DMS153 treated with DMSO at 0.1 percent for 48 hours (cell line): Measurements from ENCODE around the gene SGPP2.

Experiments used
- DNase-seq: peaks from one replicate; lab custom pipeline; 2025; ENCODE audit not compliant: unreplicated experiment; lab: John Stamatoyannopoulos, UW

SGPP2 gene

DNA sequence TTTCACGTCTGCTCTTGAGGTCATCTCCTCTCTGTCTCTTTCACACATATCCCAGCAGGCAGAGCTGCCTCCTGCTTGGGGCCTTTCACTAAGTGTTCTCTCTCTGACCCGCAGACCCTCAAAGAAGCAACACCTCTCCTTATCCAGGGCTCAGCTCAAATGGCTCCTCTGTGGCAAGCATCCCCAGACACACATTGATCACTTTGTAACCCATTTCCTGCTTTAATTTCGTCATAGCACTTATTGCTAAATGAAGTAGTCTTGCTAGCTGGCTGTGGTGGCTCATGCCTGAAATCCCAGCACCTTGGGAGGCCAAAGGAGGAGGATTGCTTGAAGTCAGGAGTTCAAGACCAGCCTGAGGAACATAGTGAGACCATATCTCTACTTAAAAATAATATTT lies 41.4 kb downstream of the SGPP2 start:
- DNase-seq, result no peak

DNA sequence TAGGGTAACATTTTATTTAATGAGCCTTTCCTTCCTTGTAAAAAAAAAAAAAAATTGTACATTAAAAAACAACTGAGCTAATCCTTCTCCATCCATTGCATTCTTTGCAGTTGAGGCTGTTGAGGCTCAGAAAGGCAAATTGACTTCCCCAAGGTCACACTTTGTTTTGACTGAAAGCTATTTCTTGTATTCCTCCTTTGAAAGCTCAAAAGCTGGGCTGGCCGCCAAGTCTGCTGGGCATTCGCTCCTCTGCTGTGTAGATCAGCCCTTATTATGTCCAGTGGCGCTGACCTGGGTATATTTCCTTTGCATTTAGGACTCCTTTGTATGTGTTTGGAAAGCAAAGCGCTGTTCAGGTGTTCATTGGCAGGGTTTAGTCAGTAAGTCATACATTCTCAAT lies 44.0 kb downstream of the SGPP2 start:
- peak; percentile 29 for DNase-seq

DNA sequence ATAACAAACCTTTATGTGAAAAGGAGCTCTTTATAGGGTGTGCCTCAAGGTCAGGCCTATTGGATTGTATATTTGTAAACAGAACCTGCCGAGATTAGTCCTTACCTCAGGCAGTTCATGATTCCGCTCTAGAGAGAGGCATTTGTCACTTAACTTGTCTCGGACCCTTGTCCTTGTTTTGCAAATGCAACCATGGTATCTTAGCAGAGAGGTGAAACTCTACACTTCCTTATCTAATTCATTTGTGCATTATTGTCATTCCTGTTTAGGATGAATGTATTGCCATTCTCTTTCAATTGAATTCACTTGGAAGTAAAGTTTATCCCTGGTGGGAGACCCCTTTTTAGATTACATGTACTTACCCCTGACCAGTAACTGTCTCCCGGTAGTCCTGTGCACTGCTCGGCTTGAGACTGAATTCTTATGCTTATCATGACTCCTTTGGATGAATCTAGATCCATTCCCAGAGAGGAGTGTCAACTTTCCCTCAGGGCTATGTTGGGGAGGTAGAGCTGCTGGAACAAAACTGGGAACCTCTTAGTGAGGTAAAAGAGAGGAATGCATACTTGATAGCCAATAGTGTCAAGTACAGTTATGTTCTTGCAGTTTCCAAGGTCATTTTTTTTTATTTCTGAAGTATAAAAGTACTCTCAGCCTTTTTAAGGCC lies 46.6 kb downstream of the SGPP2 start:
- no peak for DNase-seq

DNA sequence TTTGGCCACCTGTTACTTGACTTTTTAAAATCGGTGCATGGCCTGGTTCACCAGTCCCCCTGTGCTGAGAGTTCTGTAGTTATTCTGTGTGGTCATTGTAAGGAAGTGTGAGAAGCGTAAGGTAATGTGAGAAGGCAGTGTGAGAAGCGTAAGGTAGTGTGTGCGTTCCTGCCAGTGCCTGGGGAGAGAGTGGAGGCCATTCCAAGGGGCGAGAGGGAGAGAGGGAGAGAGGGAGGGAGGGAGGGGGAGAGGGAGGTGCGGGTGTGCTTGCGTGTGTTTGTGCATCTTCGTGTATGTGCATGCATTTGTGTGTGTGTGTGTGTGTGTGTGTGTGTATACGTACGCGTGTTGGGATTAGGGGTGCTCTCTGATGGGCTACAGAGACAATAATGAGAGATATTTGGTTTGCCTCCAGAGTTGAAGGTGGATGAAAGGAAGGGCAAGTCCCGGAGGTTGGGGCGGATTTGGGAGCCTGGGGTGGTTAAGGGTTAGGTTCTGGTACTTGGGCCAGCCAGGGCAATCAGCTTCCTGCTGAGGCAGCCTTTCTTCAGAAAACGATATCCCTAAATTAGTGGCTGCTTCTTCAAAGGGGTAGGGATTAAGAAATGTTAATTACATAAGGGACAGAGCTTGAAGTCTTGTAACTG lies 53.7 kb downstream of the SGPP2 start:
- no peak for DNase-seq

DNA sequence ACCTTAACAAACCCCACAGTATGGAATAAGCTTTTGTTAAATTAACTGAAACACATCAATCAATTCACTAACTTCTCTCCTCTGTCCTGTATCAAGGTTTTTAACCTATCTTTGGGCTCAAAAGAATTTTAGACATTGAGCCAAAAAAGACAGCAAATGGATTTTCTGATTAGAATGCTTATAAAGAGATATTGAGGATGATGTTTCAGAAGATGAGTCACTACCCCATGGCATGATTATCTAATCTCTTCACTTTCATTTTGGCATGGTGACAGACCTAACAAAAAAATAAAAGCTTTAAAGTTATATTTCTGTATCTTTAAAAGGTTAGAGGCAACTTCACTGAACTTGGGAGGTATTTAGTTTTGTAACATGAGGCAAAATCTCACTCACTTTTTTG lies 55.5 kb downstream of the SGPP2 start:
- no peak for DNase-seq

DNA sequence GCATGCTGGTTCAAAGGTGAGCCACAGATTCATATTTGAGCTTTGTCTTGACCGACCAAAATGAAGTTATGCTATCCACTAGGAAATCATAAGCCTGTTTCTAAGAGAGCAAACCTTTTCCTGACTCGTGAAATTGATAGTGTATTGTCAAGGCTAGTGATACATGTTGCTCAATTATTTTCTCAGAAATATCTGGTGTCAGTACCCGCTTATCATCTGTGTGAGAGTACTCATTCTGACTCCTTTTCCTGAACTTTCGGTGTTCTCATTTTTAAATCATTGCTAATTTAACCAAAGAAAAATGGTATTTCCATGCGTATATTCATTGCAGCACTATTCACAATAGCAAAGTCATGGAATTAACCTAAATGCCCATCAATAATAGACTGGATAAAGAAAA lies 56.2 kb downstream of the SGPP2 start:
- DNase-seq, result no peak

DNA sequence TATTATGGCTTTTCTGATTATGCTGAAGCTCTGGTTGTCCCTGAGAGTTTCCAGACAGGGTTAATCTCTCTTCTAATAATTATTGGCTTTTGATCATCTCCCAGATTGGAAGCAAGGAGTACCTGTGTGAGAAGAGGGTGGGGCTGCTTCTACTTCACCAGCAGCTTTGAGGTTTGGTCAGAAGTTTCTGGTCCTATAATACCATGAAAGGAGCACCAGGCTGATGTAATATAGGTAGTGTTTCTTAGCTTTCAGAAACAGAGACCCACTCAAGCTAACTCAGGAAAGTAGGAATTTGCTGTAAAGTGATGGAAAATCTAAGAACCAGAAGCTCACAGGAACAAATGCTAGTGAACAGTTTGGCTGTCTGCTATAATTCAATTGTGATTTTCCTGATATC lies 57.6 kb downstream of the SGPP2 start:
- no peak for DNase-seq

DNA sequence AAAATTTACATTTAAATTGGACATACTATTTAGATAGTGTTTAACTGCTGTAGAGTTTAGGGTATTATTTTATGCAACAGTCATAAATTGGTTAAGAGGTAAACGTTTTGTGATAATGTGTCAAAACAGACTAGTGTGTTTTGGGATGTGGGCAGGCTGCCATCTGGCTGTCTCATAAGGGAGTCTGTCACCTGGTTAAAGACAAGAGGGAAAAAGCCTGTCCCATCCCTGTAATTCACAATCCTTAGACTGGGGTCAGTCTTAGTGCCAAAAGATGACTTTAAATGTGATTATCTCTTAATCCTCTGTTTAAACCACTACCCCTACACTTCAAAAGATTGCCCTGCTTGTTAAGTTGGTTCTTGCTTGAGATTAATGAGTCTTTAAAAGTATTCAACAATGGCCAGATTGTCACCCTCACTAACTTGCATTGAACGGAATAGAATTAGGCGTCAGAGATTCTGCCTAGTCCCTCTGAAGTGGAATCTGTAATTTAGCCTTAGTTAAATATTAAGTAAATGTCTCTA lies 59.2 kb downstream of the SGPP2 start:
- peak; percentile 72 for DNase-seq

DNA sequence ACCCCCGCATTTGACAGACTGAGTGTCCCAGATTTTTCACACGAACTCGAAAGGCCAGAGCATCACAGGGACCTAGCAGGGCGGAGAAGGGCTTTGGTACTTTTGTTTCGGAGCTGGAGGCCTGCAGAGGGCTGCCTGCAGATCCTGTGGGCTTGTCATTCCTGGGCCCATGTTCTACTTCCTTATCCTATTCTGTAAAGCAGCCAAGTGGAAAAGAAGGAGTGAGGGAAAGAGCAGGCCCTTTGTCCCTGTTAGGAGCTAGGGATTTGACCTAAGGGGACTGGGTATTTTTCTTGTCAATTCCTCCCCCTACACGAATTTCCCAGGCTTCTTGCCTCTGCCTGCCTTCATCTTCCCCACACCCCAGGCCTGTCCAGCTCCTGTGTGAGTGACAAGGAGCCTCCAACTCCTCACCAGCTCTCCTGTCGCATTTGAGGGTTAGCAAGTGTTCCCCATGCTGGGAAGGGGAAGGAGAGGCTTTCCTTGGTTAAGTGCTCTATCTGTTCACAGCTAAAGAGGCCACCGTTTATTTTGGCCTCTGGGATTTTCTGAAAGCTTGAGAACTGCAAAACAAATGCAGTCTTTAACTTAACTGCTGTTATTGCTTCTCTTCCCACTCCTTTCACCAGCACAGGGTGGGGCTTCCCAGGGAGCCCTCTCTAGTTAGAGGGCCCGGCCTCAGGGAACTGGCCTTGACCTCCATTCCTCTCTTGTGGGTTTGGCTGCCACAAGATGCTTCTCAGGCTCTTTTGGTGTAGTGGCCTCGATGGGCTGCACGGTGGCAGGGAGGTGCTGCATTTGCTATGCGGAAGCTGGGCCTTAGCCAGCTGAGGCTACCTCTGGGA lies 61.2 kb downstream of the SGPP2 start:
- DNase-seq, result no peak

DNA sequence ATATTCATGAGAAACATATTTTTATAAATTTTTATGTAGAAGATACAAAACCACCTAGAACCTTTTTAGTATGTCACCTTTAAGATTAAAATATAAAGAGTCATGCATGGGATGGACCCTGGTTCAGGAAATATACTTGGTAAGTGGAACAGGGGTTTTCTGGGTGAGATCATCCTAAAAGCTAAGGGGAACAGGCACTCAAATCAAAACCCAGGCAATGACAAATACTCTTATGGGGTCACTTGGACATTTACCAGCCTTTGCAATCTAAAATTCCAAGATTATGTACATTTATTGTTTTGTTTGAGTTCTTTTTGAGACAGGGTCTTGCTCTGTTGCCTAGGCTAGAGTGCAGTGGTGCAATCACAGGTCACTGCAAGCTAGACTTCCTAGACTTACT lies 65.8 kb downstream of the SGPP2 start:
- DNase-seq, result no peak

DNA sequence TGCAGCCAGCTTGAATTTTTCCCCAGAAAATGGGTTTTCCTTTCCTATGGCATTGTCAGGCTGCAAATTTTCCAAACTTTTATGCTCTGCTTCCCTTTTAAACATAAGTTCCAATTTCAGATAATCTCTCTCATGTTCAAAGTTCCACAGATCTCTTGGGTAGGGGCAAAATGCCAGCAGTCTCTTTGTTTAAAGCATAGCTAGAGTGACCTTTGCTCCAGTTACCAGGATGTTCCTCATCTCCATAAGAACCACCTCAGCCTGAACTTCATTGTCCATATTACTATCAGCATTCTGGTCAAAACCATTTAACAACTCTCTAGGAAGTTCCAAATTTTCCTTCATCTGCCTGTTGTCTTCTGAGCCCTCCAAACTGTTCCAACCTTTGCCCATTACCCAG lies 68.3 kb downstream of the SGPP2 start:
- no peak for DNase-seq

DNA sequence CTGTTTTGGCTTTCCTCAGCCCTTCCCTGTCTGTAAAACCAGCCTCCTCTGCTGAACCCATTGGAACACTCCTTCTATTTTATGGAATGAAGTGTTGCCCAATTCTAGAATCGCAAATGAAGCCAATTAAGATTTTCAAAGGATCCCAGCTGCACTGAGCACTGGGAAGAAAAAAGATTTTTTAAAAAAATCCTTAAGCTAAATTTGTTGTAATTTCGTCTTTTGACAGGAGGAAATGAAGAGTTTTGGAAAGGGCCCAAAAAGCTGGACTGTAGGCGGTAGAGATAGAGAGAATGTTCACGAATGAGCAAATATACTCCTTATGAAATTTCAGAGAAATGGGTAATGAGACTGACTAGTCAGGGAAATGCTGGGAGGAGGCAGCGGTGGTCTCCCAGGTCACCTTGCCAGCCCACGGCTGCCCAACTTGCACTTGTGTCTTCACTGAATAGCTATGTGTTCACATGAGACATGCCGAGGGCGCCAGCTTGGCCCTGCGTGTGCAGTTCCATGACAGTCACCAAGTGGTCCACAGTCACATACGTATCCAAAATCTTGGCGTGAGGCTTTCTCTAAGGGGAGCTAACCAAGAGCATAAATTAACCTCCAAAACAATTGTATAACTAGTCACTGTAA lies 69.9 kb downstream of the SGPP2 start:
- no peak for DNase-seq

DNA sequence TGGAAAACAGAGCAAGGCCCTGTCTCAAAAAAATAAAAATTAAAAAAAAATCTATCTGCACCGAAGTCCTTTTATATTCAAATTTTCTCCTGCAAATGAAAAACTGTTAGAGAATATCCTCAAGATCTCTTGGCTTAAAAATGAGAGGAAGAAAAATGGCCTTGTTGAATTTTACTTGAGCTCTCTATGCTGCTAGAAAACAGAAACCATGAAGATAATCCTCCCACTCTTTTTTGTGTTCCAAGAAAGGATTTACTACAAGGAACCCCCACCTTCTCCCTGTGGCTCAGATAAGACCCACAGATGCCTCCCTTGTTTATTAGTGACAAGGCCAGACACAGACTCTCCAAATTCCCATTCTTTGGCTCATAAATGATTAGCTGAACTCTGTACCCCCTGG lies 71.0 kb downstream of the SGPP2 start:
- no peak for DNase-seq

DNA sequence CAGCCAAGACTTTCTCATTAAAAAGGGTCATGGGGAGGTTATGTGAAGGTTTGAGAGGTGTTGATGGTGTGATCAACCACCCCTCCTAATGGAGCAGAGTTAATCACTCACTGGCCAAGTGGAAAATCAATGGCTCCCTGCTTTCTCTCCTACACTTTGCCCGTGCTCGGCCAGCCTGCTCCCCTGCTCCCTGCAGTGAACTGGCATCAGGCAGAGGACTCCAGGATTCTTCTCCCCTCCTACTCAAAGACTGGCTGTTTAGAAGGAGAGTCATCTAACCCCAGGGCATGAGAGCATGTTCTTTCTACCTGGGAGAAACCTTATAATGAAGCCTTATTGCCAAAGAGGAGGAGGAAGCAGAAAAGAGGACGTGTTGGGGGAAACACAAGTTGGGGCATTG lies 74.9 kb downstream of the SGPP2 start:
- no peak for DNase-seq

DNA sequence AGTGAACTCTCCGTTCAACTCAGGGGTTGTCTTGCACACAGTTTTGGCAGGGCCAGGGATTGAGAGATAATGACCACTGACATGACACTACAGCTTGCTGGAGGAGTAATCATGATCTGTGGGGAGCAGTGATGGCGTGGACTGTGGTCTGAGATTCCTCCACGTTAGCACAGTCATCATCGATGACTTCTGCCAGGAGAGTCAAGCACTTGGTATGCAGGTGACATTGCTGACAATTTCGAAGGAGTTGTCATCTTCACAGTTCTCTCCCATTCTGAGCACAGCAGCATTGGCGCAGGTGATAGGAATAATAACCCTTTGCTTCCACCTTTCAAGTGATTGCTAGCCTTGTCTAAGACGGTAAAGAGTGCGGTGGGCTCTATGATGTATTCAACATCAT lies 79.8 kb downstream of the SGPP2 start:
- DNase-seq, result no peak

DNA sequence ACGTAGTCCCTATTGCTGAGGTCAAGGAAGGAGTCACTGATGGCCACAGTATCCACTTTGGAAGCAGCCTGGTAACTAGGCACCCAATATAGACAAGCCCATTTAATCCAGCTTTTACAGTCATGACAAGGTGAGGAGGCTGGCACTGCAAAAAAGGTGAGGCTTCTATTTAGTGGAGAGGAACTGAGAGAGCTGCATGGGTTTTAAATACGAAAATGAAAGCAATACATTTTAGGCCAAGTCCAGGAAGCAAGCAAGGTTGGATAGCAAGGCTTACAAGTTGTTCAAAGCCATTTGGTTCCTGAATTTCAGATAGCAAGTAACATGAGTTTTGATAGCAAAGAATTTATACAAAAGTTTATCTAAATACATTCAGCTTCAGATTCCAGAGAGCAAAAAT lies 80.4 kb downstream of the SGPP2 start:
- DNase-seq, result no peak

DNA sequence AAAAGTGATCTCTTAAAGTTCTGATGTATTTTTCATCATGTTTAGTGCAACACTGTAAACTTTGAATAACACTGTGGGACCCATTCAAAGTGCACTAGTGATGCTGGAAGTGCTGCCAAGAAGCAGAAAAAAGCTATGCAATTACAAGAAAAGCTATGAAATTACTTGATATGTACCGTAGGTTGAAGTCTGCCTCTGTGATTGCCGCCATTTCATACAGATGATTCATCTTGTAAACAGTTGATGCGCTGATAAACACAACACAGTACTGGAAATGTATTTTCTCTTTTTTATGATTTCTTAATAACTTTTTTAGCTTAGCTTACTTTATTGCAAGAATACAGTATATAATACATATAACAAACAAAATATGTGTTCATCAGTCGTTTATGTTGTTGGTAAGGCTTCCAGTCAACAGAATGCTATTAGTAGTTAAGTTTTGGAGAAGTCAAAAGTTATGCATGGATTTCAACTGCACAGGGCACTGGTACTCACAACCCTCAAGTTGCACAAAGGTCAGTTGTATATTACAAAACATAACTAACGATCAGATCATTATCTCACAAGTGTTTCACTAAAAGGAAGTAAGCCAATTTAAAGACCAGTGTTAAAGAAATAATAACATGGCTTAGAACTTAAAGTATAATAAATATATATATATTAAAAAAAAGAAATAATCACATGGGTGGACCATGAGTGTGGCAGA lies 82.0 kb downstream of the SGPP2 start:
- DNase-seq, result no peak

DNA sequence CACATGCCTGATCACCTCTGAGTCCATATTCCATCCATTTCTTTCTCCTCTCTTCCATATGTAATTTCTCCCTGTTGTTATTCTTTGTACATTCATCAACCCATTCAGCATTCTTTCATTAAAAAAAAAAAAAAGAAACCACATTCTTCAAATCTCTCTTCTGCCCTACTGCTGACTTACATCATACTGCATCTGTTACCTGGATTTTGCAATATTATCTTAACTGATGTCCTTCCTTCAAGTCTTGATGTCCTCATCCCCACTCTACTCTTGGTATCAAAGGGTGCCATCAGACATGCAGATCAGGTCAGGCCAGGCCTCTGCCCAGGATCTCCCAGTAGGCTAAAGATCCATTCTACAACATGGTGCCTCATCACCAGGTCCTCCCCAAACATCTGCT lies 90.6 kb downstream of the SGPP2 start:
- no peak for DNase-seq

DNA sequence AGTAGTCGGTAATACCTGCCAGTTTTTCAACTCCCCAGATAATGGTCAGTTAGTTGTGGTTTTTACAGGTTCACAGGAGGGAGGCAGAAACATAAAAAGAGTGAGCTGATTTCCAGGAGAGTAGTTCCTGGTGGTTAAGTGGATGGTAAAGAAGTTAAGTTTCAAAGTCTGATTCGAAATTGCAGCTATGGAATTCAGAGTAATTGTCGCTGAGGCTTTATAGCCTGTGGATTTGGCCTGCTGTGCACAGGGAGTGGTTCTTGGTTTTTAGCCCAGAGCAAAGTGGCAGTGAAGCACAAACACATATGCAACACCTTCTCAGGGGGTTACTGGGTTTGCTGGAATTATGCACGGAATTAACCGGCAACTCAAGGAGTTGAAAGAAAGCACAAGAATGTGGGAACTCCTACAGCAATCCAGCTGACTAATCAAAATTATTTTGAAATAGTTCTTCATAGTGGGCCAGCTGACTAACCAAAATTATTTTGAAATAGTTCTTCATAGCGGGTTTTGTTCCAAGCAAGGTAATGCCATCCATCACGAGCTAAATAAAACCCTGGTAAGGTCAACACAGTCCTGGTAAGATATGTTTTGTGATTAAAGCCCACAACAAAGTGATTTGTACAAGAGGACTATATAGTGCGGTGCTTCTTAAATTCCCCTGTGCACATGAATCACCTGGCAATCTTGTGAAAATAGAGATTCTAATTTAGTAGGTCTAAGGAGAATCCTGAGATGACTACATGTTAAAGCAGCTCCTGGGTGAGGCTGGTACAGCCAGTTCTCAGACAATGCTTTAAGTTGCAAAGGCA lies 94.4 kb downstream of the SGPP2 start:
- no peak for DNase-seq

DNA sequence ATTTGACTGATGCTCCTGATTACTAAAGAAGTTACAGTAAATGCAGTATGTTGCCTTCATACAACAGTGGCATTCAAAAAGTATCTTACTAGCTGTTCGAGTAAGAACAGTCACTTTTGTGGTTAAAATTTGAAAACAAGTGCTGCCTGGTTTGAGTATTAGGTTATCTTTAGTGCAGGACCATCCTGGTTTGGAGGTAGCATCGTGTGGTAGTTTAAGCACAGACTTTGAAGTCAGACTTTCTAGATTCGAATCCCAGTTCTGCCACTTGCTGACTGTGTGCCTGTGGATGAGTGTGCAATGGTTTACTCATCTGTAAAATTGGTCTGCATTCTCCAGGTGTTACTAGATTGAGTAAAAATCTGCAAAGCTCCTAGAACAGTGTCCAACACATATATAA lies 96.8 kb downstream of the SGPP2 start:
- DNase-seq, result no peak
